SU-DHL-6 (cell line): ENCODE measurements around the gene C20orf96.
"Not testable (repeated sequence)": the region's sequence is repeated elsewhere in the genome, so short reads cannot be mapped to it uniquely, and the experiment has no call there.

Experiments
- H2AFZ ChIP-seq: fragments of 200-600 bp; sonication (generic); 2 replicates; pipeline ENCODE4 v1.6.1; 2014; ENCODE audit warnings: low read depth, mild to moderate bottlenecking, moderate library complexity, mixed read lengths, antibody characterized with exemption, low read length; ENCODE audit not compliant: severe bottlenecking
- H3F3A ChIP-seq: fragments of 200-600 bp; shearing (Covaris generic); 2 replicates; pipeline ENCODE4 v1.6.0; 2016; ENCODE audit warnings: antibody characterized with exemption, mild to moderate bottlenecking; ENCODE audit not compliant: insufficient read depth
- H3K27ac ChIP-seq: fragments of 200-600 bp; sonication (generic); 2 replicates; pipeline ENCODE4 v1.5.1; 2016; ENCODE audit warnings: low read depth, mild to moderate bottlenecking, low read length, moderate library complexity, mixed read lengths
- H3K27me3 ChIP-seq: fragments of 200-600 bp; sonication (generic), shearing (Covaris generic); 2 replicates; pipeline ENCODE4 v1.6.0; 2014; ENCODE audit warnings: mild to moderate bottlenecking, low read length
- H3K36me3 ChIP-seq: fragments of 200-600 bp; sonication (generic); 2 replicates; pipeline ENCODE4 v1.6.1; 2014; ENCODE audit warnings: mild to moderate bottlenecking, low read length, mixed read lengths
- H3K4me2 ChIP-seq: fragments of 300-600, 200-600 bp; shearing (Covaris generic), sonication (generic); 2 replicates; pipeline ENCODE4 v1.6.0; 2014; ENCODE audit warnings: low read length, low read depth, mild to moderate bottlenecking; ENCODE audit not compliant: poor library complexity, severe bottlenecking
- H3K4me3 ChIP-seq: fragments of 200-600 bp; sonication (generic); 2 replicates; pipeline ENCODE4 v1.5.1; 2014; ENCODE audit warnings: antibody characterized with exemption, low read length, mild to moderate bottlenecking, mixed read lengths; ENCODE audit not compliant: insufficient read depth, poor library complexity, severe bottlenecking
- H3K79me2 ChIP-seq: fragments of 200-600 bp; sonication (generic); 2 replicates; pipeline ENCODE4 v1.6.1; 2014; ENCODE audit warnings: mild to moderate bottlenecking, low read length, moderate library complexity; ENCODE audit not compliant: insufficient read depth
- H3K9ac ChIP-seq: fragments of 200-600 bp; sonication (generic); 2 replicates; pipeline ENCODE4 v1.7.0; 2014; ENCODE audit warnings: mild to moderate bottlenecking, low read length
- H3K9me2 ChIP-seq: fragments of 200-600 bp; sonication (generic); replicated peaks from 2 replicates; pipeline ENCODE4 v1.6.1; 2014; ENCODE audit warnings: low read length; ENCODE audit not compliant: insufficient read depth
- H3K9me3 ChIP-seq: fragments of 200-600 bp; sonication (generic); 2 replicates; pipeline ENCODE4 v1.6.1; 2014; ENCODE audit warnings: low read length, mixed read lengths; ENCODE audit not compliant: insufficient read depth
- H4K20me1 ChIP-seq: fragments of 200-600 bp; sonication (generic); 2 replicates; pipeline ENCODE4 v1.6.1; 2014; ENCODE audit warnings: low read depth, mild to moderate bottlenecking, antibody characterized with exemption, low read length, moderate library complexity, mixed read lengths
- EZH2phosphoT487 ChIP-seq: fragments of 200-600 bp; sonication (generic), shearing (Covaris generic); conservative IDR thresholded peaks from 2 replicates; pipeline ENCODE4 v1.6.1; 2018; ENCODE audit warnings: mild to moderate bottlenecking, antibody characterized with exemption, low read length, moderate library complexity, mixed read lengths
- TF ChIP-seq, protein P1 (sequence below): fragments of 200-600 bp; sonication (generic); IDR thresholded peaks from one replicate; pipeline ENCODE4 v1.5.1; 2017; ENCODE audit warnings: antibody characterized with exemption, mild to moderate bottlenecking, low read length, moderate library complexity; ENCODE audit not compliant: insufficient read depth, poor library complexity, severe bottlenecking

C20orf96 gene

DNA sequence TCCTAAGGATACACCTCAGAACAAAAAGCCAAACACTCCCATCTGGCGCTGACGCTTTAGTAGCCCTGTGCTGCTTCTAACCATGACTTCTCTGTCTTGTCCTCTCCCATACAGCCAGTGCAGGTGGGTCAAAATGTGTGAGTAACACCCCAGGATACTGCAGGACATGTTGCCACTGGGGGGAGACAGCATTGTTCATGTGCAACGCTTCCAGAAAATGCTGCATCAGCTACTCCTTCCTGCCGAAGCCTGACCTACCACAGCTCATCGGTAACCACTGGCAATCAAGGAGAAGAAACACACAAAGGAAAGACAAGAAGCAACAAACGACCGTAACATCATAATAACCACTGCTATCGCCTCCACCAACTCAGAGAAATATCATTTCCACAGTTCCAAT, 31.6 kb downstream of the C20orf96 start:
- Histone ChIP-seq H3K9me2 (no peaks in the 10 kb centered on the region), H4K20me1 (no peaks in the 10 kb centered on the region; the same call in 1 of the 2 replicates), H3K9me3 (no peaks in the 10 kb centered on the region), H3K27ac (no peak overlapping the region), H3K4me2 (no peak overlapping the region), H2AFZ (no peak overlapping the region), H3K27me3 (no peaks in the 10 kb centered on the region), H3K79me2 (no peaks in the 10 kb centered on the region), H3K9ac (no peak overlapping the region), H3K36me3 (no peaks in the 10 kb centered on the region), H3K4me3 (no peak overlapping the region), H3F3A (no peaks in the 10 kb centered on the region)
- no peak for TF ChIP-seq EZH2phosphoT487
- TF ChIP-seq, protein P1, sequence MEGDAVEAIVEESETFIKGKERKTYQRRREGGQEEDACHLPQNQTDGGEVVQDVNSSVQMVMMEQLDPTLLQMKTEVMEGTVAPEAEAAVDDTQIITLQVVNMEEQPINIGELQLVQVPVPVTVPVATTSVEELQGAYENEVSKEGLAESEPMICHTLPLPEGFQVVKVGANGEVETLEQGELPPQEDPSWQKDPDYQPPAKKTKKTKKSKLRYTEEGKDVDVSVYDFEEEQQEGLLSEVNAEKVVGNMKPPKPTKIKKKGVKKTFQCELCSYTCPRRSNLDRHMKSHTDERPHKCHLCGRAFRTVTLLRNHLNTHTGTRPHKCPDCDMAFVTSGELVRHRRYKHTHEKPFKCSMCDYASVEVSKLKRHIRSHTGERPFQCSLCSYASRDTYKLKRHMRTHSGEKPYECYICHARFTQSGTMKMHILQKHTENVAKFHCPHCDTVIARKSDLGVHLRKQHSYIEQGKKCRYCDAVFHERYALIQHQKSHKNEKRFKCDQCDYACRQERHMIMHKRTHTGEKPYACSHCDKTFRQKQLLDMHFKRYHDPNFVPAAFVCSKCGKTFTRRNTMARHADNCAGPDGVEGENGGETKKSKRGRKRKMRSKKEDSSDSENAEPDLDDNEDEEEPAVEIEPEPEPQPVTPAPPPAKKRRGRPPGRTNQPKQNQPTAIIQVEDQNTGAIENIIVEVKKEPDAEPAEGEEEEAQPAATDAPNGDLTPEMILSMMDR: no peak

DNA sequence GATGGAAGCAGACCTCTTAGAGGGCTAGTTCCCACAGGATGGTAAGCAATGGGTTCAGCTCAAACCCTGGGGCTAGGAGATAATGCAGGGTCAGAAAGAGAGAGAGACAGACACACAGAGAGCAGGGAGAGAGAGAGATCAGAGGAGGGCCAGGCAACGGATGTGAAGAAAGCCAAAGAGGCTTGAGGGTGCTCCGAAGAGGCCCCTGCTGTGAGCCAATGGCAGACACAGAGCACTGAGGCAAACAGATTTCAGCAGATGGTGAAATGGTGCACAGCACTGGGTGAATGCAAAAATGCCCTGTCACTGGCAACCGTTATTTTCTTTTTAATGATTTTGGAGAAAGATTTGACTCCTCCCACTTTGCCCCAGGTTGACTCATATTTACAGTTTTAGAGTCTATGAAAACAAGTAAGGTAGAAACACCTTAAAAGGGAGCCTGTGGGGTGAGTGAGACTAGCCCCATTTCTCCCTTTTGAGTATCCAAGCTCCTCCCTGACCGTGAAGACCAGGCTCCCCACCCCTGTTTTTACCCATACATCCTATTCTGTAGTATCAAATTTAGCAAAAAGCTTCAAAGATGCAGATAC, 32.2 kb downstream of the C20orf96 start:
- H3K27ac ChIP-seq: no peak overlapping the region
- H3K79me2 ChIP-seq: no peaks in the 10 kb centered on the region
- no peaks in the 10 kb centered on the region; the same call in 1 of the 2 replicates for H4K20me1 ChIP-seq
- H3K9me3 ChIP-seq: no peaks in the 10 kb centered on the region
- H3F3A ChIP-seq: no peaks in the 10 kb centered on the region
- no peak for TF ChIP-seq EZH2phosphoT487
- TF ChIP-seq, protein P1: no peak
- no peaks in the 10 kb centered on the region for H3K27me3 ChIP-seq
- no peaks in the 10 kb centered on the region for H3K9me2 ChIP-seq
- H3K9ac ChIP-seq: no peak overlapping the region
- H3K36me3 ChIP-seq: no peaks in the 10 kb centered on the region
- H3K4me3 ChIP-seq: no peak overlapping the region
- H3K4me2 ChIP-seq: no peak overlapping the region
- H2AFZ ChIP-seq: no peak overlapping the region

DNA sequence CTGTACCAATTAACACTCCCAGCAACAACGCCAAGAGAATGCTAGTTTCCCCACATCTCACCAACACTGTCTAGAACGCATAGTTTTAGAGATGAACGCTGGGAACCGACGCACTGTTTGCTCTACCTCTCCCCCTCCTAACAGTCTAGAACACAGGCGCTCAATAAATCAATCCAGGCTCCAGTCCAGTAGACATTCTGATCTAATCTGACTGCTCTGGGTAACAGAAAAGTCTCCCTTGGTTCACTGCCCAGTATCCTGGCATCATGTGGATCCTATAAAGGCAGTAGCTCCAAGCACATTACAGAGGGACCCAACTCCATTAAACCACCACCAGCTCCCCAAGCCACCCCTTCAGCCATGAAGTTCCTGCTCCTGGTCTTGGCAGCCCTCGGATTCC, 33.1 kb downstream of the C20orf96 start, which contains the start of gene DEFB132:
DEFB132 (plus strand) TSS at position 306 of the 400 bp plus-strand sequence; CDS start at position 361, 55 bp downstream.
- TF ChIP-seq, protein P1: no peak
- Histone ChIP-seq H3K4me2 (no peak within 1 kb of the TSS), H3K79me2 (no peaks in the 10 kb centered on the region), H3K9me3 (no peaks in the 10 kb centered on the region), H3K9ac (no peak within 1 kb of the TSS), H2AFZ (no peak within 1 kb of the TSS), H3K27ac (no peak within 1 kb of the TSS), H3F3A (no peaks in the 10 kb centered on the region), H3K4me3 (no peak within 1 kb of the TSS), H3K9me2 (no peaks in the 10 kb centered on the region), H4K20me1 (no peaks in the 10 kb centered on the region; the same call in 1 of the 2 replicates), H3K36me3 (no peaks in the 10 kb centered on the region), H3K27me3 (no peaks in the 10 kb centered on the region)

DNA sequence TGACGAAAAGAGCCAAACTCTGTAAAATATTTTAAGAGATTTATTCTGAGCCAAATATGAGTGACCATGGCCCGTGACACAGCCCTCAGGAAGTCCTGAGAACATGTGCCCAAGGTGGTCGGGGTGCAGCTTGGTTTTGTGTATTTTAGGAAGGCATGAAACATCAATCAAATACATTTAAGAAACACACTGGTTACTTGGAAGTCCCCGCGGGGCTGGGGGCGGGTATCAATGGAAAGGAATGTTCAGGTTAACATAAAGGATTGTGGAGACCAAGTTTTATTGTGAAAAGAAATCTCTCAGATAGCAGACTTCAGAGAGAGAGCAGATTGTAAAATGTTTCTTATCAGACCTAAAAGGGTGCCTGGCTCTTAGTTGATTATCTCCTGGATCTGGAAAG, 37.1 kb downstream of the C20orf96 start:
- not testable (repeated sequence) for H3K36me3 ChIP-seq, H3K27me3 ChIP-seq, H4K20me1 ChIP-seq, H3K79me2 ChIP-seq, H3K9me3 ChIP-seq, H3F3A ChIP-seq, H3K4me2 ChIP-seq, H3K27ac ChIP-seq, H3K9ac ChIP-seq, H3K4me3 ChIP-seq, H3K9me2 ChIP-seq, H2AFZ ChIP-seq
